GM12864 (cell line): Measurements from ENCODE around the gene EYS.

Experiments
- DNase-seq: peaks from one replicate; pipeline ENCODE4 v3.0.0-alpha.2; 2011; ENCODE audit warnings: low read depth
- H3K4me3 ChIP-seq: 2 replicates; pipeline ENCODE4 v1.5.1; 2011; ENCODE audit warnings: mild to moderate bottlenecking, low read depth, low read length, control low read depth
- TF ChIP-seq, protein P1 (sequence below): IDR thresholded peaks from 2 replicates; pipeline ENCODE4 v1.5.1; 2011; ENCODE audit warnings: low read depth, mild to moderate bottlenecking, moderate library complexity, low read length, control low read depth, inconsistent platforms; ENCODE audit errors: missing control alignments

EYS gene

DNA sequence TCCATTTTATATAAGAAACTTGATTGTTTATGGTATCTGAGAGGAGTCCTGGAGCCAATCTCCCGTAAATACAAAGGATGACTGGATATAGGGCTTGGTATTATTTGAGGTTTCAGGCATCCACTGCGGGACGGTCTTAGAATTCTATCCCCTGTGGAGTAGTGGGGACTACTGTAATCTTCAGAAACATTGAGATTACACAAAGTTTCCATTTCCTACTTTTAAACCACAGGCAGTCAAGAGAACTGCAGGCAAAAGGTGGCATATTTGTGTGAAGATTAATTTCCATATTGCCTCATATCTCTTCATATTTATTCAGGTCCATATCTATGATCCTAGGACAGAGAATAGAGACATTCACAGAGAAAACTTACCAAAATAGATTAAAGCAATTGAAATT is 1485.2 kb downstream of the EYS start:
- TF ChIP-seq, protein P1, sequence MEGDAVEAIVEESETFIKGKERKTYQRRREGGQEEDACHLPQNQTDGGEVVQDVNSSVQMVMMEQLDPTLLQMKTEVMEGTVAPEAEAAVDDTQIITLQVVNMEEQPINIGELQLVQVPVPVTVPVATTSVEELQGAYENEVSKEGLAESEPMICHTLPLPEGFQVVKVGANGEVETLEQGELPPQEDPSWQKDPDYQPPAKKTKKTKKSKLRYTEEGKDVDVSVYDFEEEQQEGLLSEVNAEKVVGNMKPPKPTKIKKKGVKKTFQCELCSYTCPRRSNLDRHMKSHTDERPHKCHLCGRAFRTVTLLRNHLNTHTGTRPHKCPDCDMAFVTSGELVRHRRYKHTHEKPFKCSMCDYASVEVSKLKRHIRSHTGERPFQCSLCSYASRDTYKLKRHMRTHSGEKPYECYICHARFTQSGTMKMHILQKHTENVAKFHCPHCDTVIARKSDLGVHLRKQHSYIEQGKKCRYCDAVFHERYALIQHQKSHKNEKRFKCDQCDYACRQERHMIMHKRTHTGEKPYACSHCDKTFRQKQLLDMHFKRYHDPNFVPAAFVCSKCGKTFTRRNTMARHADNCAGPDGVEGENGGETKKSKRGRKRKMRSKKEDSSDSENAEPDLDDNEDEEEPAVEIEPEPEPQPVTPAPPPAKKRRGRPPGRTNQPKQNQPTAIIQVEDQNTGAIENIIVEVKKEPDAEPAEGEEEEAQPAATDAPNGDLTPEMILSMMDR, result no peak
- DNase-seq, result no peak
- H3K4me3 ChIP-seq, result no peak overlapping the region

GRCh38 chr6:64220801-64221200 is 1486.2 kb downstream of the EYS start:
- TF ChIP-seq, protein P1, result no peak
- no peak for DNase-seq
- H3K4me3 ChIP-seq, result no peak overlapping the region

DNA sequence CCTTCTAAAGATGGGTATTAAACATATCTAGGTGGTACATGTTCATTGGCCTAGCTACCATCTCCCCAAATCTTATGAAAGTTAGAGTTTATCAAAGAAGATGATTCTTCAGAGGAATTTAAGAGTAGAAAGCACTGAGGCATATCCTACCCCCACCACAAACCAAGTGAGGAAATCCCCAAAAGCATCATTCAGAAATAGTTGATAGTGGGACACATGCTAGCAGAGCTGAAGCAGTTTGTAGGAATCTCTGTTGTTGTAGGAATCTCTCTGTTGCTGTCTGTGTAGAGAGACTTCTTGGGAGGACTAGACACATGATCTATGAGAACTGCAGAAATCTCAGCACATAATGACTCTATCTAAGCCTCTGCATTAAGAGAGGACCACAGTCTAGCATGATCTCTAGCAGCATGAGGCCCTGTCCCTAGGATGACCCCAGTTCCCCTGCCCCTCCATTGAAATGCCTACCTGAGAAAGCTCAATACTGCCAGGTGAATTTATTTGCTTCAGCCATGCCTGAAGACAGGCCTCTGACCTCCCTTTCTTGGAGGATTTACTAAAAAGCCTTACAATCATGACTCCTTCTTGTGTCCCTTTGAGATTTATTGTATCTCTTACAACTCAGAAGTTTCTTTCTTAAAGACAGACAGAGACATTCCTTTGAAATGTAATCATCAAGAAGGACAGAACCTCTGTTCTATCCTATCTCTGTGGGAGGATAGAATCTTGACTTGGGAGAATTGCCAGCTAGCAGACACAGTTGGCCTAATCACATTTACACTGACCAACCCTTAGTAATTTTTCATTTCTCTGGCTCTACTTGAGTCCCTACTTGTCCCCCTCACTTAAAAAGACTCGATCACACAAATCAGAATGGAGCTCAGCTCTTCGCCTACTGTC is 1489.1 kb downstream of the EYS start:
- no peak for DNase-seq
- TF ChIP-seq, protein P1, result no peak
- no peak overlapping the region for H3K4me3 ChIP-seq

DNA sequence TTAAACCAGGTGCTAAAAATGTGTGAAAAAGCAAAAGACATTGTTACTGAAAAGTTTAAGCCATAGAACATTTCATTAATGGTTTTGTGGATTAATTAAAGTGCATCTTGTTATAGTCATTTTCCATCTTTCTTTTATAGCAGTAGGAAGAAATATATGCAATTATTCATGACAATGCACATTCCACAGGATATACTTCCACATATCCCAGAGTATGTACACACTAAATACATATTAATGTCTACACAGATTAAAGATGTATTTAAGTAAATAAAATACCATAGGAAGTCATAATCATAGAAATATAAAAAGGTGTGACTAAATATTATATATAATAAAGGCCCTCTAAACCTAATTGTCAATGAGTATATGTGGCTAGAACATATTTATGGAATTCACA is 1492.7 kb downstream of the EYS start:
- TF ChIP-seq, protein P1, result no peak
- DNase-seq, result no peak

GRCh38 chr6:64213697-64214096 is 1493.3 kb downstream of the EYS start:
- TF ChIP-seq, protein P1, result no peak
- no peak for DNase-seq
- no peak overlapping the region for H3K4me3 ChIP-seq

More for the DNA sequence above, 1492.7 kb downstream of the EYS start:
- no peak overlapping the region for H3K4me3 ChIP-seq

DNA sequence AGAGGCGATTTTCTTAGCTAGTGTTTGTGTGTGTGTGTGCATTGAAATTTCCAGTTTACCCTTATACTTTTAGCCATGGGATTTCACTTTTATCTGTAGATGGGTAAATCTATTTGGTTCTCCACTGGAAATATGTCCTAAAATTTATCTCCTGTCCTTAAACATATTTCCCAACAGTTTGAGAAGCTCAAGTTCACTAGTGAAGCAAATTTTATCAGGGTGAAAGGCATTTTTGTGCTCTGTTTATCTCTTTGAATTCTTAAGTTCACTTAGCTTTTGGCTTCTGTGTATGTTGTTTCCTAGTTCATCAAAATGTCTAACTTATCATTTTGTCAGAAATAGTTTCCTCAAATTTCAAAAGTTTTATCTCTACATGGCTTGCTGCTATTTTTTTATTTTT is 1509.8 kb downstream of the EYS start:
- TF ChIP-seq, protein P1, result no peak
- no peak overlapping the region for H3K4me3 ChIP-seq
- no peak for DNase-seq

GRCh38 chr6:64186592-64186991 is 1520.4 kb downstream of the EYS start:
- TF ChIP-seq, protein P1, result no peak
- no peak overlapping the region for H3K4me3 ChIP-seq
- DNase-seq, result no peak
